NCI-H2081 treated with DMSO at 0.1 percent for 48 hours (cell line): ENCODE measurements around the gene JUND.

Experiments
- DNase-seq: peaks from one replicate; lab custom pipeline; 2025; lab: John Stamatoyannopoulos, UW

Gene JUND

DNA sequence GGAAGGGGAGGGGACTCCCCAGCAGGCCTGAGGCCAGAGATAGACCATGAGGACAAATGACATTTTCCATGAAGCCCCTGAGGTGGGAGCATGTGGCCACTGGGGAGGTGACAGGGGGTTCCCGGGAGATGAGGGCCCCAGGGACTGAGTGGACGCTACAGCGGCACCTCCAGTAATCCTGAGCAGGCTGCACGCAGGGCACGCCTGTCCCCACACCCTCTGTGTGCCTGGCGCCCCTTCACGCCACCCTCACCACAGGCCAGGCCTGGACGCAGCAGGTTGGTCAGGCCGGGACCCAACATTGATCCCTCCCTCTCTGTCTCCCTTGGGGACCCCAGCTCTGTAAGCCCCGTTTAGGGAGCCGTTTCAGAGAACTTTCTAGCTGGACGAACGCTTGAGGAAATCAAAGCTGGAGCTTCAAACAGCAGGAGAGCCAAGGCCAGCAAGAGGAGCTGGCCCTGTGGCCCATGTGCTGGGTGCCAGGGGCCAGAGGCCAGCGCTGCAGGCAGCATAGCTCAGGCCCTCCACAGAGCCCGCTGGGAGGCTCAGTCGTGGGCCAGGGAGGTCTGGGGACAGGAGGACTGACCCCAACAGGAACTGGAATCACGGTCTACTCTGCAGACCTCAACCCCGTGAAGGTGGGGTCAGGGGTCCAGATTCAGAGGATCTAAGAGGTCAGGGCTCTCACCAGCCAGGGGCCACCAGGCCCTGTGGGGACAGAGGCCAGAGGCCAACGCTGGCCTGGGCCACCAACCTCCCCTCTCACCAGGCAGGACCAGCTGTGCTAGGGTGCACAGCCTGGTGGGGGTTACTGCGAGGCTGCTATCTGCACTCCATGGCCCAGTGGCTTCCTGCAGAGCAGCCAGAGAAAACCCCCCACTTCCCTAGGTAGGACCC, 26.9 kb upstream of the JUND start:
- no peak for DNase-seq

DNA sequence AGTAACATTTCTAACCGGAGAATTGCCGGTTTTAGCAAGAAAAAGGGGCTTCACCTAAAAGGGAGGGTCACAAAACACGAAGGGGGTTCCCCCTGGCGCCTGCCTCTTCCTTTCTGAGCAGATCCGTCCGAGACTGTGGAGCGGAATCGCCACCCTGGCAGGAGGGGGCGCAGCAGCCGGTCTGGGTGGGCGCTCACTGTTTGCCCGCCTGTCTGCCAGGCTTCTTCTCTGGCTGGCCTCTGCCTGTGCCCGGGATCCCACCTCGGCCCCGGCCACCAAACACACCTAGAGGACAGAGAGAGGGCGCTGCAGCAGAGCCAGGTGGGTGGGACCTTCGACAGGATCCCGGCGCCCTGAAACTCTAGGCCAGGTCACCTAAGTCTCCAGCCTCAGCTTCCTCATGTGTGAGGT, 25.9 kb upstream of the JUND start:
- no peak for DNase-seq

DNA sequence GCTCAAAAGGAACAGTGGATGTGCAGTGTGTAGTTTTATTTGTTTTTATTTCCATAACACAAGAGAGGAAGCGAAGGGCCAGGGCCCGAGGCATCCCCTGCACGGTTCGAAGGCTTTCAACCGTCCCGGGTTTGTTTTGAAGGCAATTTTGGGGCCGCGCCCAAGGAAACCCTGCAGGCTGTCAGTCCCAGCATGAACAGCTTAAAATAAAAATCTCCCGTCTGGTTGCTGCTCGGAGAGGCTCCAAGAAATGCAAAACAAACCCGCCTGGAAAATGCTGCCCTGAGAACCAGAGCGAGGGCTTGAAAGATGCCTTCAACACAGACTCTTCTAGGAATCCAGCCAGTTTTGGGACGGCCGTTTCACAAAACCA, 25.5 kb upstream of the JUND start:
- DNase-seq = no peak

DNA sequence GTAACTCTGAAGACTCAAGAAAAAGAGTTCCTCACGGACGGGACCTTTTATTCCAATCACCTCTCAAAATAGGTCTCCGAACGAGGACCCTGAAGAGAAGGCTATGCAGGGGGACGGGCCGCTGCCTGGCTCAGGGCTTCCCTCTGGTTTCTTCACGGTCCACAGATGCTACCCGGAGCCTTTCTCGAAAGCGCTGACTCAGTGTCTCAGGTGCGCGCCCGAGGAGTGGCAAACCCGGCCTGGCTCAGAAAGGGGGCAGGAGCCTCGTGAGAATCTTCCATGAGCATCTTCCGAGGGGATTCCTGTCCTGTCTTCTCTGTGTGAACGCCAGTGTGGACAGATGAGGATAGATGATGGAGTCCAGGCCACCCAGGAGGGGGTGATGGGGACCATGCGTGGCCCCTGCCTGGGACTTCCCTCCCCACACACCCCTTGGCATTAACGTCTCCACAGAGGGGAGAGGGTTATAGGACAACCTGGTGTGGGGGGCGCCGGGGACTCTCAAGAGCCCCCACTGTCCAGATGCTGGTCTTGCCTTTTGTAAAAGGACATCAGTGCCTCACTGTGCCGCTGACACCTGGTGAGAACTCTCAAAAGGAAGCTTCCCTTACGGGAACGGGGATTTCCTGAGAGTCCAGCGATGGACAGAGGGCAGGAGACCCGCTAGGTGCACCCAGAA, 24.9 kb upstream of the JUND start:
- no peak for DNase-seq

DNA sequence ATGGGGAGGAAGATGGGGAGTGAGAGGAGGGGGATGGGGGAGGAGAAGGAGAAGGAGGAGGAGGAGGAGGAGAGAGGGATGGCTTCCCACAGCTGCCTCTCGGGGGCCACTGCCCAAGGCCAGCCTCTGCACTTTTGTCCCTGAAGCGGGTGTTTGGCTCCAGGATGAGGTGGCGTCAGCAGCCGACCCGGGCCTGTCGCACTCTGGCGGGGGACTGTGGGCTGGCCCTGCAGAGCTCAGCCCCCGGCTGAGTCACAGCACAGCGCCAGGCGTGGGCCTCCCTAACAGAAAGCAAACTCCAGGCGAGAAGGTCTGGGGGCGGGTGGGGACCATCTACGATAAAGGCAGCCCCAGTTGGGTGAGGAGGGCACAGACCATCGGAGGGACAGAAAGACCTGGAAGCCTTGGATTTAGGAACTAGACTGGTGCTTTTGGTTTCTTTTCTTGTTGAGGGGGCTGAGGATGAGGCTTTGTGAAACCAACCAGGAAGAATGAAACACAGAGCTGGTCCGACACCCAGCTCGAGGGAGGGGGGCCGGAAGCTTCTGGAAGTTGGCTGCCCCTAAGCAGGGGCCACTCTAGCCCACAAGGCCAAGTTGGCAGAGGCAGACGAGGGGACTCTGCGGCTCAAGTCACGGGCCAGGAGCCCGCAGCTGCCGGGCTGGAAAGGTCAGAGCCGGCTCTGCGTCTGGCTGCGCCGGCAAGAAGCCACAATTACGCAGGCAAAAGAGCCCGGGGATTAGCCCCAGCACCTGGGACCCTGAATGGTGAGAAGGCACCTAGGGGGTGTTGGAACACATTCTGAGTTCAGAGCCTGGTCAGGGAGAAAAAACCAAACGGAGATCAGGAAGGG, 23.3 kb upstream of the JUND start:
- no peak for DNase-seq

DNA sequence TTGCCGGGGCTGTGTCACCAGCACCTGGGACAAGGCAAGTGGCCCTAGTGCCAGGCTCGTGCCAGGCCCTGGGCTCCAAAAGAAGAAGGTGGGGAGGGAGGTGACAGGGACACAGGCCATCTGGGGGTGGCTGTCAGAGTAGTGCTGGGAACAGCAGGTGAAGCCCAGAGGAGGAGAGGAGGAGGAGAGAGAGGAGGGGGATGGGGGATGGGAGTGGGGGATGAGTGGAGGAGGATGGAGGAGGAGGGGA, 22.7 kb upstream of the JUND start:
- no peak for DNase-seq

DNA sequence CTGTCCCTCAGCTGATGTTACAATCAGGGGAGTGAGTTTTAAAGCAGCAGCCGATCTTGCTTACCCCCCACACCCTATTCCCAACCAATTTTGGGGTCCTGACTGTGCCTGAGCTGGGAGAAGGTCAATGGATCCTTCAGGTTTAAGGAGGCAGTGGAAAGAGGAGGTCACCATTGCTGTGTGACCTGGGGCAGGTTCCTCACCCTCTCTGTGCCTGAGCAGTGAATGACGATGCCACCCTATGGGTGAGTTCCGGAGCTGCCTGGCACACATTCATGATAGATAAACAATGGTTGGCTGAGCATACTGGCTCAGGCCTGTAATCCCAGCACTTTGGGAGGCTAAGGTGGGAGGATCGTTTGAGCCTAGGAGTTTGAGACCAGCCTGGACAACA, 20.3 kb upstream of the JUND start:
- DNase-seq = no peak

DNA sequence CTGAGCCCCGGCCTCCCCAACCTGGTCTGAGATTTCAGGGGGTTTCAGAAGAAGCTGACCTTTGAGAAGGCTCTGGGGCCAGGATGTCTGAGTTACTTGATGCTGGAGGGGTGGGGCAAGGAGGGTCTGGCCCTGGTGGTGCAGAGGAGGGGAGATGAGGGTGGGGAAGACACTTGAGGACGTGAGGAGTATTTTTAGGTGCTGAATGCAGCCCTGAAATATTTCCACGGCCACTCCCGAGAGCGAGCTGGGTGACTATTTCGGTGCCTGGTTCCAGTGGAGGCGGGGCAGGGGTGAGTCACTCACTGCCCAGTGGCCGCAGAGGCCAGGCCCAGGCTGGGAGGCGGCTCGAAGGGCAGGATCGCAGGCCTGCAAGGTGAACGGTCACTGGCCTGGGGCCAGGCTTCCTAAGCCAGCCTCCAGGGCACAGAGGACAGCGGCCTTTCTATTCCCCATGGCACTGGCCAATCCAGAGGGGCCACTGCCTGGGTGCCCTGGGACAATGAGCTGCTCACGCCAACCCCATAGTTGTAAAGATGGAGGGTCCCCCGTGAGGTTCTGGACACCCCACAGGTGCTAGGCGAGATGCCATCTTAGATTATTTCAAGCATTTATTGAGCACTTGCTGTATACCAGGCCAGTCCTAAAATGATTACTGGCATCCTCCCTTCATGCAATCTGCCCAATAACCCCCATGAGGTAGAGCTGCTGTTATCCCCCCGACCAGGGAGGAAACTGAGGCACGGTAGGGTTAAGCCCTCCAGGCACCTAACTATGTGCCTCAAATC, 19.7 kb upstream of the JUND start:
- no peak for DNase-seq

DNA sequence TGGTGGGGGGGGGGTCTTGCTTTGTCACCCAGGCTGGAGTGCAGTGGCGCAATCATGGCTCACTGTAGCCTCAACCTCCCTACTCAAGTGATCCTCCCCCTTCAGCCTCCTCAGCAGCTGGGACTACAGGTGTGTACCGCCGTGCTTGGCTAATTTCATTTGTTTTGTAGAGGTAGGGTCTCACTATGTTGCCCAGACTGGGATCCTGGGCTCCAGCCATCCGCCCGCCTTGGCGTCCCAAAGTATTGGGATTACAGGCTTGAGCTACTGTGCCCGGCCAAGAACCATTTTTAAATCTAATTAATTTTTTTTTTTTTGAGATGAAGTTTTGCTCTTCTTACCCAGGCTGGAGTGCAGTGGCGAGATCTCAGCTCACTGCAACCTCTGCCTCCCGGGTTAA, 18.2 kb upstream of the JUND start:
- no peak for DNase-seq

DNA sequence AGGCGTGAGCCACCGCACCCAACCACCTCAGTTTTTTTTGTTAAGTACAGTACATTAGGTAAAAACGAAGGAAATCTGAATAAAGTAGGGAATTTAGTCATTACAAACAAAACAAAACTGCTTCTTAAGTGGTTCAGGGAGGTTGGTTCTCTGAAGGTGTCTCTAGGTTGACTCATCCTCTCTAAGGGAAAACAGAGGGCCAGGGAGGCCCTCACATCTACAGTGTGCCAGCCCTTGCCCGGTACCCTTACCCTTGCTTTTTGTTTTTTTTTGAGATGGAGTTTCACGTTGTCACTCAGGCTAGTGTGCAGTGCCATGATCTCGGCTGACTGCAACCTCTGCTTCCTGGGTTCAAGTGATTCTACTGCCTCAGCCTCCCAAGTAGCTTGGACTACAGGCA, 17.2 kb upstream of the JUND start:
- no peak for DNase-seq

DNA sequence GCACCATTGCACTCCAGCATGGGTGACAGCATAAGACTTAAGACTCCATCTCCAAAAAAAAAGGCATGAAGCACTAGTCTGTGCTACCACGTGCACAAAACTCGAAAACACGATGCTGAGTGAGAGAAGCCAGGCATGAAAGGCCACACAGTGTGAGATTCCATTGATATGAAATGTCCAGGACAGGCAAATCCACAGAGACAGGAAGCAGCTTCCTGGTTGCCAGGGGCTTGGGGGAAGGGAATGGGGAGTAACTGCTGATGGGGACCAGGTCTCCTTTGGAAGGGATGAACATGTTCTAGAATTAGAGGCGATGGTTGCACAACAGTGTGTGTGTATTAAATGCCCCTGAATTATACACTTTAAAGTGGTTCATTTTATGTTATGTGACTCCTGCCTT, 15.9 kb upstream of the JUND start:
- DNase-seq = no peak

DNA sequence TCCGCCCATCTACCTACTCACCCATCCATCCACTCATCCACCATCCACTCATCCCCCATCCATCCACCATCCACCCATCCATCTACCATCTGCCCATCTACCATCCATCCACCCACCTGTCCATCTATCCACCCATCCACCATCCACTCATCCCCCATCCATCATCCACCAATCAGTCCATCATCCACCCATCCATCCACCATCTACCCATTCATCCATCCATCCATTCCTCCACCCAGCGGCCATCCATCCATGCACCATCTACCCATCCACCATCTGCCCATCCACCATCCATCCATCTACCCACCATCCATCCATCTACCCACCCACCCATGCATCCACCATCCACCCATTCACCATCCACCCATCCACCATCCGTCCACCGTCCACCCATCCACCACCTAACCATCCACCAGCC, 13.6 kb upstream of the JUND start:
- DNase-seq = no peak

DNA sequence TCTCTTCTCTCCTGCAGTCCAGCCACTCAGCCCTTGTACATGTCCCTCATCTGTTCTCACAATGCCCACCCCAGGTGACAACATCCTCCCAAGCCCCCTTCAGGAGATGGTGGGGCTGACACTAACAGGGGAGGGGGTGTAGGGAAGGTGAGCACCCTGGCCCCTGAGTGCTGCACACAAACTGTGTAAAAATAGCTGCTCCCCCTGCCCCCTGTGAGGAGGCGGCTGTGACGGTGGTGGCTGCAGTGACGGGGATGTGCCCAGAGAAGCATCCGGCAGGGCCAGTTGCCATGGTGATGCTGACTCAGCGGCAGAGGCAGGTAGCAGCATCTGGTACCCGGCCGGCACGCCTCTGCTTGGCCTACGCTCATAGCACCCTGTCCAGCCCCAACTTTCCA, 13.0 kb upstream of the JUND start:
- no peak for DNase-seq

DNA sequence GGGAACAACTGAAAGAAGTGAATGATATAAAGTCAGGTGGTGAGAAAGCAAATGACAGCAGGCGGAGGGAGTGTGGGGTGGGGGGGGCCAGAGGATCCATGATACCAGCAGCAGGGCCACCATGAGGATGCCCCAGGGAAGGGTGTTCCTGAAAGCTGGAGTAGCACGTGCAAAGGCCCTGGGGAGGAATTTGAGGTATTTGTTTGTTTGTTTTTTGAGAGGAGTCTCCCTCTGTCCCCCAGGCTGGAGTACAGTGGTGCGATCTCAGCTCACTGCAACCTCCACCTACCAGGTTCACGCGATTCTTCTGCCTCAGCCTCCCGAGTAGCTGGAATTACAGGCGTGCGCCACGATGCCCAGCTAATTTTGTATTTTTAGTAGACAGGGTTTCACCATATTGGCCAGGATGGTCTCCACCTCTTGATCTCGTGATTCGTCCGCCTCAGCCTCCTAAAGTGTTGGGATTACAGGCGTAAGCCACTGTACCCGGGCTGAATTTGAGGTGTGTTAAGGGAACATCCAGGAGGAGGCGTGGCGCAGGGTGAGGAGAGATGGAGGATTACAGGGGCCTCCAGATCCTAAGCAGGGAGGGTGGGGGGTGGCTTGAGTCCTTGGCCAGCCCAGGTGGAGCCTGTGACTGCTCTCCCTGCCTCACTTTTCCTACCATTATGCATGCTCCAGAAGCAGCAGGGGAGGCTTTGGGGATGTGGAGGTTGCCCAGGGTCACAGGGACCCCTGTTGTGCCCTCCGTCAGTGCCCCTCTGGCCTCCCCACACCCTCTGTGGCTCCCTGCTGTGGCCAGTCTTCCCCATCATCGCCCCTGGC, 12.4 kb upstream of the JUND start:
- no peak for DNase-seq

DNA sequence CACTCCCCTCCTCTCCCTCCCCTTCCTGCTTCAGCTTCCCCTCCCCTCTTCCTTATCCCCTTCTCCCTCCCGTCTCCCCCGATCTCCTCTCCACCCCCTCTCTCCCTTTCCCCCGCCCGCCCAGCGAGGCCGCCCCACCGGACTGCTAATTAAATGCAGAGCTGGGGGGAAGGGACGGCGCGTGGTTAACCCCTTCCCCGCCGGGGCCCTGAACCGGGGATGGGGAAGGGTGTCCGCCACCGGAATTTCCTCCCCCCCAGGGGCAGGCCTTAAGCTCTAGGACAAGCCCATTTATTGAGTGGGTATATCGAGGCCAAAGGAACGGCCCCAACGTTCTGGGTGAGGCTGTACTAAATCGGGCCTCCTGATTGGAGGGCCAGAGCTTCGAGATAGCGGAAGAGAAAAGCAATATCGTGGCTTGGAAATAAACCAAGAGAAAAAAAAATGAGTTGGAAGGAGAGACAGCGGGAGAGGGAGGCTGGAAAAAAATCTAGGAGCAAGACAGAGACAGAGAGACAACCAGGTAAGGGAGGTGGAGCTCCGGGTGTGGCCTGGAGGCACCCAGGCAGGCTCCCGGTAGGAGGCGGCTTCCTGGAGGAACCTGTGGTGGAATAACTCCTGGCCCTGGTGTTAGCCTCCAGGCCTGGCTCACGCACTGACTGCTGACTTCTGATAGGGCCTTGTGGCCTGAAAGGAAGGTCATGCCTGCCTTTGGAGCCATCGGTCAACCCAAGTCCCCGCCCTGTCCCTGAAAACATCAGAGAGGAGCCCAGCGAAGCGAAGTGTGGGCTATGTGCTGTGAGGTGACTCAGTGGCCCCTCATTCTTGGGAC, 11.6 kb upstream of the JUND start:
- DNase-seq = no peak

DNA sequence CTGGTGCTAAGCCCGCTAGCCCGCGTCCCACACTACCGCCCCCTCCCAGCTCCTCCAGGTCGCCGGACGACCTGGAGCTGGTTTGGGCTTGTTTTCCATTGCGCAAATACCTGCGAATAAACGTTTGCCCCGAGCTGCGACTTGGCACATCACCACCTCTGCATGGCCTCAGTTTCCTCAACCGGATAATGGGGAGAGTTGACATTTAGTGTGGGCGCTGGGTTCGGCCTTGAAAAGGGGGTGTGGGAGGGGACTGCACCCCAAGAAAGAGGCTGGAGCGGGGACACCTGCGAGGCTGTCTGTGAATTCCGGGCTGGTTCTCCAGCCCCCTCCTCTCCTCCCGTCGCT, 11.0 kb upstream of the JUND start:
- DNase-seq = no peak

DNA sequence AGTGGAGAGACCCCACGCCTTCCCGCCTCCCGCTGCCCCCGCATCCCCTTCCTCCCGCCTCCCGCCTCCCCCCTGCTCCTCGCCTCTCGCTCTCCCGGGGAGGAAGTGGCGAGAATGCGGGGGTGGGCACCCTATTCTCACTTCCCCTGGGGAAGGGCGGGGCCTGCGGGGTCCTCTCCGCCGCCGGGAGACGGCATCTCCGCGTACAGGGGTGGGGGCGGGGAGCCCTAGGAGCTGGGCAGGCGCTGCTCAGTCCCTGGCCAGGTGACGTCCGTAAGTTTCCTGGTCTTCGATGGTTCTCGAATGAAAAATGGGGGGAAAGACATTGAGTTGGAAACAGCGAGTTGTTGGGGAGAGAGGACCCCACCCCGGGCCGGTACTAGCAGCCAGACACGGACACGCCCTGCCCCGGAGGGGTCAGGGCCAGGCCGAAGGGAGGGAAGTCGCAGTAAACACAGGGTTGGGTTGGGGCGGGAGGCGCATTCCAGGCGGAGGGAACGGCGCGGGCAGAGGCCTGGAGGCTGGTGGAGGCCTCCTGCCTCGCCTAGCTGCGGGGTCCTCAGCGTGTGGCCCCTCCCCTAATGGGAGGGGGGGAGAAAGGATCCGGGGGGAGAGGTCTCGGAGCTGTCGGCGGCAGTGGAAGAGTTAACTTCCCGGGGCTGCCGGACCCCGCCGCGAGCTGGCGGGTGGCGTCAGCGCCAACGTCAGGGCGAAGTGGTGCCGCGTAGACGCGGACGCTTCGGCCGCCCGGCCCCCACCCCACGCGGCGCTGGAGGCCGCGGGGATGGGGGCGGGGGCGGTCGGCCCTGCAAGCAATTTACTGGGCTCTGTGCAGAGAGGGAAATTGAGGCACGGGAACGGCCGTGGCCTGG, 10.4 kb upstream of the JUND start:
- DNase-seq = no peak

DNA sequence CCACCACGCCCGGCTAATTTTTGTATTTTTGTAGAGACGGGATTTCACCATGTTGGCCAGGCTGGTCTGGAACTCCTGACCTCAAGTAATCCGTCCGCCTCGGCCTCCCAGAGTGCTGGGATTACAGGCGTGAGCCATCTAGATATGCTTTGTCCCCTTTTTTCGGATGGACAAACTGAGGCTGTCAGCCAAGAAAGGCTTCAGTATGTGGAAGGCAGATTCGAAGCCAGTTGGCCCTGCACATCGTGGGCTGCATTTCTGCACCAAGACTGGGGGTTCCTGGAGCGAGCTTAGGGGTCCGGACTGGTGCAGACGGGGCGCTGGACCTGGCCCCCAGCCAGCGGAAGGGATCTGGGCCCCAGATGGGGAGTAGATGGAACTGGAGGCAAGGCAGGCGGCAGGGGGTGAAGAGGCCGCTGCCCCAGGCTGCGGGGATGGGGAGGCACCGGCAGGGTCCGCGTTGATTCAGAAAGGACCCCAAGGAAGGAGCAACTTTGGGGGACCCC, 9.7 kb upstream of the JUND start:
- DNase-seq = no peak

DNA sequence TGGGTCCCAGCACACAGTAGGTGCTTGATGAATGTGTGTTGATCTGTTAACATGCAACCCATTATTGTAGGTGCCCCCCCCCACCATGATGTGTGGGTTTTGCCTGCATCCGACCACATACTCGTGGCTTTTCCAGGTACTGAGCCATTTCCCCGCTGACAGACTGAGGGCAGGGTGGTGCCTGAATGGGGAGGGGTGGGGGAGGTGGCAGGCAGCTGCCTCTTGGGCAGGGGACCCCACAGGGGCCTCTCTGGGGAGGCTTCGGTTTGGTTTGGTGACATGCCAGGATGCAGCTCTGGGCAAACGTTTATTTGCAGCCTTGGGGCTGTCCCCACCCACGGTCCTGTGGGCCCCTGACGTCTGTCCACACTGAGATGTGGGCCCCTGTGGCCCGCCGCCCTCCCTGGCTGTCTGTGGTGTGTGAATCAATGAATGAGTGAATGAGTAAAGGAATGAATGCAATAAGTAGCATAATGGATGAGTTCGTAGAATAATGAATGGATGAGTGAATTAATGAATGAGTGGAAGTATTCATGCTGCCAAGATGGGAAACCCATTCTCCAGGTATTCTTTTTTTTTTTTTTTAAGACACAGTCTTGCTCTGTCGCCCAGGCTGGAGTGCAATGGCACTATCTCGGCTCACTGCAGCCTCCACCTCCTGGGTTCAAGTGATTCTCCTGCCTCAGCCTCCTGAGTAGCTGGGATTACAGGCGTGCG, 9.0 kb upstream of the JUND start:
- no peak for DNase-seq
